ENCODE data around the gene ARHGAP26.
"Not testable (repeated sequence)": the region's sequence is repeated elsewhere in the genome, so short reads cannot be mapped to it uniquely, and the experiment has no call there.

- TF ChIP-seq CTCF, POLR2A (IDR thresholded peaks at IDR 0.05): not testable (repeated sequence)
Observed at GRCh38 chr5:143000551-143000950, 230.4 kb downstream of the ARHGAP26 start.

Data from lower leg skin (tissue), 3 donors.